Measurements from ENCODE around the gene XCL1. TPM values are rescaled to one million over a fixed set of nuclear protein-coding genes. Genes with fewer than 3 reads are reported as not detected.

The XCL1 gene
- total RNA-seq, 4 donors from 2014 or later = 0.47 TPM; not detected in 3

DNA sequence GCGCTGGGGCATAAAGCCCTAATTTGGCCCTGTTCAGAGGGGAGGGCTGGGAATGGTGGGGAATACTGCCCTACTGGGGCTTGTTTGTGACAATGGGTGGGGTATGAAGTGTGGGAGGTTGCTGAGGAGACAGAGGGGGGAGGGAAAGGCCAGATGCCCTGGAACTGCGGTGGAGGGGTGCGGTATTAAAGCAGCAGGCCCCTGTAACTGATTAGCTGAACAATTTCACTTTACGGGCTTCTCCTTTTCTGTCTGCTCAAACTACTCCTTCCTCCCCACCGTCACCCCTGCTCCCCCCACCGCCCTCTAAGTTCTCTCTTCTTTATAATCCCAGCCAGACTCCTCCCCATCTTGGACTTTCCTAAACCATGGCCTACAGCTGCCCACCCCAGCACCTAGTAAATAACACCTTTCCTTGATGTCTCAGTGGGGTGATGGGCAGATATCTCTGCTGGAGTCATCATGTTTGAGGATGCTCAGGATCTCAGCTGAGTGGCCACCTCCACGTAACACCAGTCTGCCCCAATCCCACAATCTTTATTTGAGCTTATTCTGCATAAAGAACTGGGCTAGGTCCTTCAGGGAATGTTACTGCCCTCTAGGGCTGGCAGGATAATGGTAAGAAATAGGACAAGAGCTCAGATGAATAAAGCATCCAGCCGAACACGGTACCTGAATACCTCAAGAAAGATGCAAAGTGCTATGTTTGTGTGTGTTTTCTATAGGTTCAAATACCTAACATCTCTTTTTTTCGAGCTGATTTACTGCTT lies 33.5 kb downstream of the XCL1 start:
- ATAC-seq = peak; percentile 18
- Histone ChIP-seq H3K27ac (peak overlapping the region in 3 of 4 donors; percentile 64 to 75 (median 69)), H3K4me1 (peaks cover 7 to 80% (median 15%) of the 10 kb centered on the region in 3 donors), H3K27me3 (no peaks in the 10 kb centered on the region), H3K36me3 (no peaks in the 10 kb centered on the region), H3K4me3 (peak overlapping the region in 1 of 2 donors; percentile 1), H3K9me3 (no peaks in the 10 kb centered on the region)
- 33 to 61% methylated on average over 4 to 8 of the region's 10 CpGs for WGBS, 2 donors (ENCODE audit: low coverage in 1 of 2)
- TF ChIP-seq, protein P1, sequence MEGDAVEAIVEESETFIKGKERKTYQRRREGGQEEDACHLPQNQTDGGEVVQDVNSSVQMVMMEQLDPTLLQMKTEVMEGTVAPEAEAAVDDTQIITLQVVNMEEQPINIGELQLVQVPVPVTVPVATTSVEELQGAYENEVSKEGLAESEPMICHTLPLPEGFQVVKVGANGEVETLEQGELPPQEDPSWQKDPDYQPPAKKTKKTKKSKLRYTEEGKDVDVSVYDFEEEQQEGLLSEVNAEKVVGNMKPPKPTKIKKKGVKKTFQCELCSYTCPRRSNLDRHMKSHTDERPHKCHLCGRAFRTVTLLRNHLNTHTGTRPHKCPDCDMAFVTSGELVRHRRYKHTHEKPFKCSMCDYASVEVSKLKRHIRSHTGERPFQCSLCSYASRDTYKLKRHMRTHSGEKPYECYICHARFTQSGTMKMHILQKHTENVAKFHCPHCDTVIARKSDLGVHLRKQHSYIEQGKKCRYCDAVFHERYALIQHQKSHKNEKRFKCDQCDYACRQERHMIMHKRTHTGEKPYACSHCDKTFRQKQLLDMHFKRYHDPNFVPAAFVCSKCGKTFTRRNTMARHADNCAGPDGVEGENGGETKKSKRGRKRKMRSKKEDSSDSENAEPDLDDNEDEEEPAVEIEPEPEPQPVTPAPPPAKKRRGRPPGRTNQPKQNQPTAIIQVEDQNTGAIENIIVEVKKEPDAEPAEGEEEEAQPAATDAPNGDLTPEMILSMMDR (IDR thresholded peaks at IDR 0.05) = peak in 1 of 4 experiments; percentile 17
- no peak for TF ChIP-seq POLR2AphosphoS5 (IDR thresholded peaks at IDR 0.05)

DNA sequence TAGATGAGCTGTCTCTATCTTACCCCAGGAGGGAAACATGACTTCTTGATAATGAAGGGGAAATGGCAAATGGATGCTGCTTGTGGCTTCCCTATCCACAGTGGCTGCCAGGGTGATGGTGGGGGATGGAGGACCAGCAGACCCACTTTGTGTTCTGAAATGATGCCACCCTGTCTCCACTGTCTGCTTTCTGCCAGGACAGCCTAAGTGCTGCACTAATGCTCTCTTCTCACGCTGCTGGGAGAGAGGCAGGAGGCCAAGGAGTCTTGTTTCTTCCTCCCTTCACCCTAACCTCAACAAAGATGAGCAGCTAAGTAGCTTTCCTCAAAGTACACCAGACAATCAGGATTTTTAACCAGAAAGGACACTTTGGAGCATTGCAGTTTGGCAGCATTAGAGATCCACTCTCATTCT lies 36.6 kb downstream of the XCL1 start:
- Histone ChIP-seq H3K4me3 (no peak overlapping the region), H3K4me1 (peaks cover 7 to 54% (median 15%) of the 10 kb centered on the region in 3 donors), H3K9me3 (no peaks in the 10 kb centered on the region), H3K27me3 (no peaks in the 10 kb centered on the region), H3K36me3 (no peaks in the 10 kb centered on the region), H3K27ac (peak overlapping the region; percentile 31 to 78 (median 72))
- no peak for ATAC-seq
- 71% methylated on average over 1 of the region's 1 CpG; no CpG with 5 or more reads in 1 of the 2 donors for WGBS, 2 donors (ENCODE audit: low coverage in 1 of 2)
- no peak for TF ChIP-seq POLR2A (IDR thresholded peaks at IDR 0.05)
- TF ChIP-seq, protein P1 (IDR thresholded peaks at IDR 0.05) = no peak
- no peak for TF ChIP-seq EP300 (IDR thresholded peaks at IDR 0.05)
- no peak for TF ChIP-seq POLR2AphosphoS5 (IDR thresholded peaks at IDR 0.05)

DNA sequence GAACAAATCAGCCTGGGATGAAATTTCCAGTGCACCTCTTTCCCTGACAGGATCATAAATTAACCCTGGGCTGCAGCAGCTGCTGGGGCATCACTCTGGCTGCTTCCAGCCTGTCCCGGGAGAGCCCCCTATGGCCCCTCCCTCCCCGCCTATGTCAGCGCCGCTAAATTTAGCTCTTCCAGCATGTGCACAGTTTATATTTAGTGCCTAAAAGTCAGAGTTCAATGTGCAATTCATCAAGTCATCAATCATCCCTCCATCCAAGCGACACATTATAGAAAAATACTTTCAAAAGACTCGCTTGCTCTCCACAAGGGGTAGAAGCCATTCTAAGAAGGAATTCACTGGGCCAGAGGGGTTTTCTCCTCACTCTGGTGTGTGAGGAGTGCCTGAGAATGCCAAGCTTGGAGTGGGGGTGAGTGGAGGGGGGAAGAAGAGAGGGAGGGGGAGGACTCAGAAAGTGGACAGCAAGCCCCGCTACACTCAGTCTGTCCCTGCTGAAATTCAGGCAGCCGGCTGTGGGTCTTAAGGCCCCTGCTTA lies 37.4 kb downstream of the XCL1 start:
- no peaks in the 10 kb centered on the region for H3K36me3 ChIP-seq
- H3K27me3 ChIP-seq = no peaks in the 10 kb centered on the region
- H3K27ac ChIP-seq = peak overlapping the region in 3 of 4 donors; percentile 67 to 78 (median 76)
- H3K4me3 ChIP-seq = no peak overlapping the region
- H3K9me3 ChIP-seq = no peaks in the 10 kb centered on the region
- TF ChIP-seq EP300 (IDR thresholded peaks at IDR 0.05) (no peak), POLR2AphosphoS5 (IDR thresholded peaks at IDR 0.05) (peak; percentile 70)
- peaks cover 7 to 47% (median 15%) of the 10 kb centered on the region in 3 donors for H3K4me1 ChIP-seq
- 0% methylated on average over 1 to 5 of the region's 8 CpGs for WGBS, 2 donors (ENCODE audit: low coverage in 1 of 2)
- ATAC-seq = peak; percentile 67

DNA sequence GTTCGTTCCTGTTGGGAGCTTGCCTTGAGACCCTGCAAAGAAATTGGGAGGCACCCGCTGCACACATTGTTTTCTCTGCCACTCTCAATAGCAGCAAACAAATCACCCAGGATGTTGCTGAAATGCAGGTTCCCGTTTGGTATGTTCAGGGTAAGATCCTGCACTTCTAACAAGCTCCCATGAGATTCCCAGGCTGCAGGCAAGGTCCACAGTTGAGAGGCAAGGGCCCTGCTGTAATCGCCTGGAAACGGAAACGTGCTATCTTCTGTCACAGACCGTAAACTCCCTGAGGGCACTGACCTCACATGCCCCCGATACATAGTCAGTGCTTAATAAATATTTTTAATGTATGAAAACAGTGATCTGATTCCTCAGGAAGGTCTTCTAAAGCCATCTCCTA lies 37.8 kb downstream of the XCL1 start:
- H3K4me1 ChIP-seq = peaks cover 7 to 42% (median 15%) of the 10 kb centered on the region in 3 donors
- no peaks in the 10 kb centered on the region for H3K36me3 ChIP-seq
- H3K4me3 ChIP-seq = no peak overlapping the region
- H3K27me3 ChIP-seq = no peaks in the 10 kb centered on the region
- WGBS, 2 donors (ENCODE audit: low coverage in 1 of 2) = 0 to 55% methylated on average over 1 to 3 of the region's 8 CpGs
- no peak for ATAC-seq
- TF ChIP-seq POLR2AphosphoS5 (IDR thresholded peaks at IDR 0.05) (no peak), POLR2A (IDR thresholded peaks at IDR 0.05) (no peak)
- H3K9me3 ChIP-seq = no peaks in the 10 kb centered on the region
- H3K27ac ChIP-seq = peak overlapping the region in 3 of 4 donors; percentile 67 to 78 (median 76)

DNA sequence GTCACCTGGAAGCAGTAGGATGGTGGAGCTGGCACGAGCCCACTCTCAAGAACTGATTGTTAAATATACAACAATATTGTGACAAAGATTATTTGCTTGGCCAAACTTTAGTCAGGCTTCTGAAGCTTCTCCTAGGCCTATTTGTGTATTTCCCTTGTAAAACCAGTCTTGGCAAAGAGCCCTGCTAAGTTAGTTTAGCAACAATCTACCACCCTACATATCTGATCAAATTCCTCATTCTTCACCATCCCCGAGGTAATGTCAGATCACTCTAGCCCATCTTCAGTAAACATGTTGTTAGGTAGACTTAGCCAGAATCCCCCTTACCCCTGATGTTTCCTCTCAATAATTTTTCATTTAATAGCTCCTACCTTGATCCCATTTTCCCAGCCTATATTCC lies 39.6 kb downstream of the XCL1 start:
- no peak overlapping the region for H3K27ac ChIP-seq
- WGBS, 2 donors (ENCODE audit: low coverage in 1 of 2) = 57 to 94% methylated on average over 2 of the region's 2 CpGs
- TF ChIP-seq POLR2A (IDR thresholded peaks at IDR 0.05) (no peak), POLR2AphosphoS5 (IDR thresholded peaks at IDR 0.05) (no peak), EP300 (IDR thresholded peaks at IDR 0.05) (no peak)
- TF ChIP-seq, protein P1 (IDR thresholded peaks at IDR 0.05) = no peak
- no peak for ATAC-seq
- H3K27me3 ChIP-seq = no peaks in the 10 kb centered on the region
- no peaks in the 10 kb centered on the region for H3K9me3 ChIP-seq
- H3K4me3 ChIP-seq = no peak overlapping the region
- peaks cover 9 to 26% (median 15%) of the 10 kb centered on the region in 3 donors for H3K4me1 ChIP-seq
- H3K36me3 ChIP-seq = no peaks in the 10 kb centered on the region

All from gastroesophageal sphincter (tissue), 4 donors.